Smooth muscle cell of the coronary artery (primary cell): Measurements from ENCODE around the gene OR4X2. TPM values are rescaled to one million over a fixed set of nuclear protein-coding genes. Genes with fewer than 3 reads are reported as not detected.

Experiments
- total RNA-seq: library from RNA; depleted of rRNA; stranded (reverse); fragments of >200 nt; gene quantifications from 2 replicates; pipeline ENCODE4 v1.2.3, GENCODE V29; 2014; ENCODE audit warnings: low replicate concordance

OR4X2 gene, protein sequence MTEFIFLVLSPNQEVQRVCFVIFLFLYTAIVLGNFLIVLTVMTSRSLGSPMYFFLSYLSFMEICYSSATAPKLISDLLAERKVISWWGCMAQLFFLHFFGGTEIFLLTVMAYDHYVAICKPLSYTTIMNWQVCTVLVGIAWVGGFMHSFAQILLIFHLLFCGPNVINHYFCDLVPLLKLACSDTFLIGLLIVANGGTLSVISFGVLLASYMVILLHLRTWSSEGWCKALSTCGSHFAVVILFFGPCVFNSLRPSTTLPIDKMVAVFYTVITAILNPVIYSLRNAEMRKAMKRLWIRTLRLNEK
- not detected in 2 replicates for total RNA-seq

DNA sequence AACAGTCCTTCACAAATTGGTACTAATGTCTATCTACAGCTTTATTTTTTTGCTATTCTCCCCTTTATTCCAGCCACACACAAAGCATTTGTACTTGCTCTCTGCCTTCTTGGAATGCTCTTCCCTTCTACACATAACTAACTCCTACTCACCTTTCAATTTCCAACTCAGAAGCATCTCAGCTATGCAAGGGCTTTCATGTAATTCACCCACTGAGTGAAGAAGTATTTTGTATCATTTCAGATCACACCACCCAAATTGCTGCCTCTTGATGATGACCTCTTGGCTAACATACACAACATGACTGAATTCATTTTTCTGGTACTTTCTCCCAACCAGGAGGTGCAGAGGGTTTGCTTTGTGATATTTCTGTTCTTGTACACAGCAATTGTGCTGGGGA is at the start of gene OR4X2:
Gene OR4X2 (plus strand): TSS at position 301 of the 400 bp plus-strand sequence. CDS start 0 bp downstream, at position 301.

GRCh38 chr11:48216510-48216909 is 28.4 kb upstream of the OR4X2 start, which contains the start of gene OR4B1:
TSS of gene OR4B1 (plus strand) at chr11:48216810. CDS start at chr11:48216810, 0 bp downstream.

GRCh38 chr11:48263423-48263911 is 18.6 kb downstream of the OR4X2 start, which contains the start of gene OR4X1:
TSS of gene OR4X1 (plus strand) at chr11:48263861. CDS start at chr11:48263861, 0 bp downstream.

Other genes starting within 250 kb of the OR4X2 start
- not detected in 2 replicates for gene OR4B1, start 28.3 kb upstream of the OR4X2 start, total RNA-seq
- gene OR4X1, start 18.8 kb downstream of the OR4X2 start, total RNA-seq: not detected in 2 replicates
- gene OR4S1, start 61.1 kb downstream of the OR4X2 start, total RNA-seq: not detected in 2 replicates
- not detected in 2 replicates for gene OR4C3, start 79.8 kb downstream of the OR4X2 start, total RNA-seq
- gene OR4C5, start 121.4 kb downstream of the OR4X2 start, total RNA-seq: not detected in 2 replicates
- gene OR4A47, start 243.7 kb downstream of the OR4X2 start, total RNA-seq: not detected in 2 replicates